A549 treated with Hydrocortisone at 1 μM for 4 hours (cell line): ENCODE data around the gene CLPSL1. TPM values are rescaled to one million over a fixed set of nuclear protein-coding genes. Genes with fewer than 3 reads are reported as not detected.

Experiments used
- total RNA-seq: library from RNA; stranded (reverse); fragments of 200-300 nt; extraction: Qiagen RNA extraction; gene quantifications from 5 replicates; pipeline ENCODE4 v1.2.3, GENCODE V29; 2022

CLPSL1 gene
- total RNA-seq: not detected in 5 replicates

GRCh38 chr6:35780719-35781118, at the start of gene CLPSL1:
TSS of gene CLPSL1 (plus strand) at chr6:35781019. CDS start at chr6:35781111, 92 bp downstream.

DNA sequence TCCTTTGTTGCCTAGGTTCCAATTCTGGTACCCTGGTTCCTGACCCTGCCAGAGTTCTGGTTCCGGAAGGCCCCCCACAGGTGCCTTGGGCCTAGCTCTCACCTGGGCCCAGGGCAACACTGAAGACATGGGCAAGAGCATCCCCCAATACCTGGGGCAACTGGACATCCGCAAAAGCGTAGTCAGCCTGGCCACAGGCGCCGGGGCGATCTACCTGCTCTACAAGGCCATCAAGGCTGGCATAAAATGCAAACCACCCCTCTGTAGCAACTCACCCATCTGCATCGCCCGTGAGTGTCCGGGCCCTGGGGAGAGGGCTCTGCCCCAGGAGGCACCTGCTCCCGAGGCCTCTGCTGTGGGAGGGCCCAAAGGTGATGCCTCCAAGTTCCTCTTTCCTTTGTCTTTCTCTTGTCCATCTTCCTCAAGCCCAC, 43.8 kb upstream of the CLPSL1 start, which contains the start of gene ARMC12:
TSS of gene ARMC12 (plus strand) at position 51 of the 431 bp plus-strand sequence. CDS start at position 128, 77 bp downstream.

GRCh38 chr6:35776364-35777215, 4.2 kb upstream of the CLPSL1 start, which contains the start of gene CLPSL2:
TSS of gene CLPSL2 (plus strand) at chr6:35776598. CDS start at chr6:35776619, 21 bp downstream.

GRCh38 chr6:35804996-35805736, 24.3 kb downstream of the CLPSL1 start, which contains the start of gene LHFPL5:
TSS of gene LHFPL5 (plus strand) at chr6:35805352. CDS start at chr6:35805671, 319 bp downstream.

Other genes starting within 250 kb of the CLPSL1 start
- 102 to 165 TPM (median 126 TPM) in 5 replicates for gene FKBP5, start 92.1 kb upstream of the CLPSL1 start, total RNA-seq
- gene ARMC12, start 44.0 kb upstream of the CLPSL1 start, total RNA-seq: 0.52 to 1.0 TPM (median 0.62 TPM) in 5 replicates
- 0.60 to 1.6 TPM (median 0.66 TPM) in 5 replicates for gene CLPSL2, start 4.4 kb upstream of the CLPSL1 start, total RNA-seq
- gene CLPS, start 16.3 kb downstream of the CLPSL1 start, total RNA-seq: not detected in 5 replicates
- 0.09 to 0.15 TPM (median 0.12 TPM) in 3 of 5 replicates, not detected in the others for gene LHFPL5, start 24.3 kb downstream of the CLPSL1 start, total RNA-seq
- 24.9 to 54.2 TPM (median 29.4 TPM) in 5 replicates for gene SRPK1, start 140.1 kb downstream of the CLPSL1 start, total RNA-seq
- gene SLC26A8, start 243.6 kb downstream of the CLPSL1 start, total RNA-seq: 0.10 TPM in 1 of 5 replicates, not detected in the others
- gene MAPK14, start 246.8 kb downstream of the CLPSL1 start, total RNA-seq: 21.9 to 30.1 TPM (median 26.6 TPM) in 5 replicates